Measurements from ENCODE around the gene TMEM86B. TPM values are rescaled to one million over a fixed set of nuclear protein-coding genes. Genes with fewer than 3 reads are reported as not detected.
"Not testable (repeated sequence)": the region's sequence is repeated elsewhere in the genome, so short reads cannot be mapped to it uniquely, and the experiment has no call there.

The TMEM86B gene
- total RNA-seq, 4 donors from 2014 or later, result 1.8 to 7.9 (median 2.4) TPM; not detected in 1

DNA sequence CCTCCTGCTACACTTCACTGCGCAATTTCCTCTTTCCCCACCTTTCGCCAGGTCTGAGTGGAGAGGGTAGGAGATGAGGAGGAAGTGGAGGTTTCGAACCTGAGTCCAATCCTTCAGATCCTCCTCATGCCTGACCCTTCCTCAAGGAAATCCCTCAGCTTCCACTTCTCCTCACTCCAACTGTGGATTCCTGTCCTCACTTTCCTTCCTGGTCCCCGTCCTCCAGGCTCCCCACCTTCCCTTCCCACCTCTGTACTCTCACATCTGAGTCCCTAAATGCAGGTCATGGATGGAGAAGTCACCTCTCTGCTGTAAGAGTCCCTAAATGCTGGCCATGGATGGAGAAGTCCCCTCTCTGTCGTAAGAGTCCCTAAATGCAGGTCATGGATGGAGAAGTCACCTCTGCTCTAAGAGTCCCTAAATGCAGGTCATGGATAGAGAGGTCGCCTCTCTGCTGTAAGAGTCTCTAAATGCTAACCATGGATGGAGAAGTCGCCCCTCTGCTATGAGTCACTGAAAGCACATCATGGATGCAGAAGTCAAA is 3.1 kb downstream of the TMEM86B start:
- no peak for DNase-seq
- no peak for TF ChIP-seq POLR2A (IDR thresholded peaks at IDR 0.05)
- TF ChIP-seq, protein P1, sequence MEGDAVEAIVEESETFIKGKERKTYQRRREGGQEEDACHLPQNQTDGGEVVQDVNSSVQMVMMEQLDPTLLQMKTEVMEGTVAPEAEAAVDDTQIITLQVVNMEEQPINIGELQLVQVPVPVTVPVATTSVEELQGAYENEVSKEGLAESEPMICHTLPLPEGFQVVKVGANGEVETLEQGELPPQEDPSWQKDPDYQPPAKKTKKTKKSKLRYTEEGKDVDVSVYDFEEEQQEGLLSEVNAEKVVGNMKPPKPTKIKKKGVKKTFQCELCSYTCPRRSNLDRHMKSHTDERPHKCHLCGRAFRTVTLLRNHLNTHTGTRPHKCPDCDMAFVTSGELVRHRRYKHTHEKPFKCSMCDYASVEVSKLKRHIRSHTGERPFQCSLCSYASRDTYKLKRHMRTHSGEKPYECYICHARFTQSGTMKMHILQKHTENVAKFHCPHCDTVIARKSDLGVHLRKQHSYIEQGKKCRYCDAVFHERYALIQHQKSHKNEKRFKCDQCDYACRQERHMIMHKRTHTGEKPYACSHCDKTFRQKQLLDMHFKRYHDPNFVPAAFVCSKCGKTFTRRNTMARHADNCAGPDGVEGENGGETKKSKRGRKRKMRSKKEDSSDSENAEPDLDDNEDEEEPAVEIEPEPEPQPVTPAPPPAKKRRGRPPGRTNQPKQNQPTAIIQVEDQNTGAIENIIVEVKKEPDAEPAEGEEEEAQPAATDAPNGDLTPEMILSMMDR (IDR thresholded peaks at IDR 0.05), result no peak
- no peaks in the 10 kb centered on the region for H3K27me3 ChIP-seq
- no peaks in the 10 kb centered on the region for H3K36me3 ChIP-seq
- H3K9me3 ChIP-seq, result no peaks in the 10 kb centered on the region
- no peak overlapping the region for H3K27ac ChIP-seq
- intact Hi-C loops (cut with DNase I; ENCODE audit: low total_unique reads), result no loop called here
- no peak overlapping the region for H3K4me3 ChIP-seq
- H3K4me1 ChIP-seq, result no peaks in the 10 kb centered on the region

DNA sequence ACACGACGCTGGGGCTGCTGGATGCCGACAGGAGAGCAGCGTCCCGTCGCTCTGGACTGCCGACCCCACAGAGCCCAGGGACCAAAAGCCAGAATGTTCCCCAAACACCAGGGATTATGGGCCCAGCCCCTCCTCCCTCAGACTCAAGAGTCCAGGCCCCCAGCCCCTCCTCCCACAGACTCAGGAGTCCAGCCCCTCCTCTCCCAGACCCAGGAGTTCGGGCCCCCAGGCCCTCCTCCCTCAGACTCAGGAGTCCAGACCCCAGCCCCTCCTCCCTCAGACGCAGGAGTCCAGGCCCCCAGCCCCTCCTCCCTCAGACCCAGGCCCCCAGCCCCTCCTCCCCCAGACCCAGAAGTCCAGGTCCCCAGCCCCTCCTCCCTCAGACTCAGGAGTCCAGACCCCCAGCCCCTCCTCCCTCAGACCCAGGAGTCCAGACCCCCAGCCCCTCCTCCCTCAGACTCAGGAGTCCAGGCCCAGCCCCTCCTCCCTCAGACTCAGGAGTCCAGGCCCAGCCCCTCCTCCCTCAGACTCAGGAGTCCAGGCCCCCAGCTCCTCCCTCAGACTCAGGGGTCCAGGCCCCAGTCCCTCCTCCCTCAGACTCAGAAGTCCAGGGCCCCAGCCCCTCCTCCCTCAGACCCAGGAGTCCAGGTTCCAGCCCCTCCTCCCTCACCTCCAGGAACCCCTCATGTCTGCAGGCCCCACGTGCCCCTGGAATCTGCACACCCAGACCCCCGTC is 3.7 kb downstream of the TMEM86B start:
- DNase-seq; intact Hi-C loops (cut with DNase I; ENCODE audit: low total_unique reads); H3K4me1 ChIP-seq; H3K9me3 ChIP-seq; H3K27me3 ChIP-seq; H3K4me3 ChIP-seq; H3K27ac ChIP-seq; H3K36me3 ChIP-seq: not testable (repeated sequence)

DNA sequence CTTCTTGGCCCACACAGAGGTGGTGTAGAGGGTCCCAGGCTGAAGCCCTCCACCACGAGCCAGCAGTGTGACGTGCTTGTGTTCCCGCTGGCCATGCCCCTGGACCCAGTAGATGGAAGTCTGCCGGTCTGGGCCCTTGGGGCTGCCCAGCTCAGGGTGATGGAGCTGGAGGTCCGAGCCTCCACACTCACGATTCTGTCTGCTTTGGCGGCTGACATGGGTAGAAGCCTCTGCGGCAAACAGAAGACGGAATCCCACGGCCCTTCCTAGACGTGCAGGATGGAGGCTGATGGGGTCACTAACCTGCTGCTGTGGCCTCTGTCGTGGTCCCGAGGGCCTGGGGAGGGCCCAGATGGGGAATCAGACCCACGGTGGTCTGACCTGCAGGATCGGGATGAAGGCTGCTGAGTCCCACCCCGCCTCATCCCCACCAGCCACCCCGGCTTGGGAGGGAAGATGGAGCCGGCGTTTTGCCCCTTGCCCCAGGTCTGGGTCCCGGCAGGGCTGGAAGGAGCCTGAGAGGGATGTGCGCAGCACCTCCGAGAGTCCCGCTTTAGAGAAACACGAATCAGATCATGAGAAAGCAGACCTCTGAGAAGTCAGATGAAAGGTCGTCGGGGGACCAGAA is 4.4 kb downstream of the TMEM86B start:
- no peaks in the 10 kb centered on the region for H3K27me3 ChIP-seq
- H3K27ac ChIP-seq, result no peak overlapping the region
- no peaks in the 10 kb centered on the region for H3K36me3 ChIP-seq
- DNase-seq, result no peak
- TF ChIP-seq, protein P1 (IDR thresholded peaks at IDR 0.05), result no peak
- TF ChIP-seq POLR2A (IDR thresholded peaks at IDR 0.05), result no peak
- H3K4me3 ChIP-seq, result no peak overlapping the region
- no peaks in the 10 kb centered on the region for H3K9me3 ChIP-seq
- H3K4me1 ChIP-seq, result no peaks in the 10 kb centered on the region
- intact Hi-C loops (cut with DNase I; ENCODE audit: low total_unique reads), result no loop called here

GRCh38 chr19:55223291-55224037 is 5.1 kb downstream of the TMEM86B start:
- intact Hi-C loops (cut with DNase I; ENCODE audit: low total_unique reads), result no loop called here
- Histone ChIP-seq H3K27ac (no peak overlapping the region), H3K4me1 (no peaks in the 10 kb centered on the region), H3K27me3 (no peaks in the 10 kb centered on the region), H3K4me3 (no peak overlapping the region), H3K36me3 (no peaks in the 10 kb centered on the region), H3K9me3 (no peaks in the 10 kb centered on the region)
- DNase-seq, result no peak
- TF ChIP-seq, protein P1 (IDR thresholded peaks at IDR 0.05), result no peak
- no peak for TF ChIP-seq POLR2A (IDR thresholded peaks at IDR 0.05)

DNA sequence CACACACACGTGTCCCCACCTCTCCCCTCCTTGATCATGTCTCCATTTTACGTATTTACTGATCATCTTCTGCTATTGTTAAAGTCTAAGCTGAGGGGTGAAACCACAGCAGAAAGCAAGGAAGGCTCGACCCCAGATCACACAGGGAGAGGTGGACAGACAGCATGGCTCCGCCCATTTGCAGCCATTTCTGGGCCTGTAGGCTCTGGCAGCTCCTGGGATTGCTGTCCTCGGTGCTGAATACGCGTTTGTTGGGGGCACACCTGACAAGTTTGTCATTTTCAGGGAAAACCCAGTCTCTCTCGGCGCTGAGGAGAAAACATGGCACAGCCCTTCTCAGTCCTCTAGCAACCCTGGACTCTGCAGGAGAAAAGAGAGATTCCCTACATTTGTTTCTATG is 8.0 kb downstream of the TMEM86B start:
- Histone ChIP-seq H3K9me3 (no peaks in the 10 kb centered on the region), H3K27me3 (no peaks in the 10 kb centered on the region), H3K4me1 (no peaks in the 10 kb centered on the region), H3K4me3 (no peak overlapping the region), H3K27ac (no peak overlapping the region), H3K36me3 (no peaks in the 10 kb centered on the region)
- DNase-seq, result no peak
- intact Hi-C loops (cut with DNase I; ENCODE audit: low total_unique reads), result no loop called here
- TF ChIP-seq, protein P1 (IDR thresholded peaks at IDR 0.05), result no peak
- no peak for TF ChIP-seq POLR2A (IDR thresholded peaks at IDR 0.05)

All from uterus (tissue), 4 donors.